ENCODE results near the gene SHH.
"Not testable (repeated sequence)": the region's sequence is repeated elsewhere in the genome, so short reads cannot be mapped to it uniquely, and the experiment has no call there.

The SHH gene

DNA sequence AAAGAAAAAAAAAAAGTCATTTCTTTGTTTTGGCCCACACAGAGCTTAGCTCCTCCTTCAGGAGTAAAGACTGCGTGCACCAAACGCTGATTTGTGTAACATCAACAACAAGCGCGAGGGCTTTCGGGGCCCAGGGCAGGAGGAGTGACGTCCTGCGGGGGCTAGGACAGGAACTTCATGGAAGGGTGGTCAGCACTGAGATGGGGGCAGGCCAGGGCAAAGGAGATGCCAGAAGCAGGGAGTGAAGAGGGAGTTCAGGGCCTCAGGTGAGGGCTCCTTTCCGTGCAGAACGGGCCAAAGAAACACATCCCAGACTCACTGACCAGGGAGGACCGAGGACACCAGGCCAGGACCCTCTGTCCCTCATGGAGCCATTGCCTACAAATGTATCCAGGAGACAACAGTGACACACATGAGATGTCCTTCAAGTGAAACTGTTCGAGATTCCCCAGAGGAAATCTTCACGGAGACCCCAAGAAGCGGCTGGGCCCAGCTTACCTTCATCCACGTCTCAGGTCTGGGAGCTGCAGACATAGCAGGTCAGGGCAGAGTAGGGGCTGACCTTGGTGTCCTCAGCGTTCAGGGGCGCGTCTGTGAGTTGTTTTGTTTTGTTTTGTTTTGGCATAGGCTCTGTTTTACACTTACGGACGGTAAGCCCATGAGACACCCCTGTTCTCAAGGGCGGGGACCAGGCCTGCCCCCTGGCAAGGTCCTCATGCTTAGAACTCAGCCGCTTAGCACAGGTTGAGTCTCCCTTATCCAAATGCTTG, 30.4 kb upstream of the SHH start:
- DNase-seq (ENCODE audit: low read depth in 3 of 3), result no peak

- no peak for DNase-seq (ENCODE audit: low read depth in 3 of 3)
Measured at GRCh38 chr7:155840909-155841308, 28.6 kb upstream of the SHH start.

GRCh38 chr7:155840262-155840885, 28.1 kb upstream of the SHH start:
- DNase-seq (ENCODE audit: low read depth in 3 of 3), result no peak

GRCh38 chr7:155839461-155839860, 27.2 kb upstream of the SHH start:
- no peak for DNase-seq (ENCODE audit: low read depth in 3 of 3)

DNA sequence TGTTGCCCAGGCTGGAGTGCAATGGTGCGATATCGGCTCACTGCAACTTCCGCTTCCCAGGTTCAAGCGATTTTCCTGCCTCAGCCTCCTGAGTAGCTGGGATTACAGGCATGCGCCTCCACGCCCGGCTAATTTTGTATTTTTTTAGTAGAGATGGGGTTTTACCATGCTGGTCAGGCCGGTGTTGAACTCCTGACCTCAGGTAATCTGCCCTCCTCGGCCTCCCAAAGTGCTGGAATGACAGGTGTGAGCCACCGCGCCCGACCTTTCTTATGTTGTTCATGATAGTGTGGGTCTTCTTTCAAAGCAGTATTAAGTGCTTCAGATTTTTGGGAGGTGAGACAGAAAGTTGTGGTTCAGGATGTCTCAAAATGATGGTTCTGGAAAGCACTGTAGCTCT, 26.0 kb upstream of the SHH start:
- DNase-seq (ENCODE audit: low read depth in 3 of 3), result not testable (repeated sequence)

- DNase-seq (ENCODE audit: low read depth in 3 of 3), result no peak
Measured at GRCh38 chr7:155837126-155837479, 24.8 kb upstream of the SHH start.

- DNase-seq (ENCODE audit: low read depth in 3 of 3), result no peak
Measured at GRCh38 chr7:155836216-155837125, 24.2 kb upstream of the SHH start.

DNA sequence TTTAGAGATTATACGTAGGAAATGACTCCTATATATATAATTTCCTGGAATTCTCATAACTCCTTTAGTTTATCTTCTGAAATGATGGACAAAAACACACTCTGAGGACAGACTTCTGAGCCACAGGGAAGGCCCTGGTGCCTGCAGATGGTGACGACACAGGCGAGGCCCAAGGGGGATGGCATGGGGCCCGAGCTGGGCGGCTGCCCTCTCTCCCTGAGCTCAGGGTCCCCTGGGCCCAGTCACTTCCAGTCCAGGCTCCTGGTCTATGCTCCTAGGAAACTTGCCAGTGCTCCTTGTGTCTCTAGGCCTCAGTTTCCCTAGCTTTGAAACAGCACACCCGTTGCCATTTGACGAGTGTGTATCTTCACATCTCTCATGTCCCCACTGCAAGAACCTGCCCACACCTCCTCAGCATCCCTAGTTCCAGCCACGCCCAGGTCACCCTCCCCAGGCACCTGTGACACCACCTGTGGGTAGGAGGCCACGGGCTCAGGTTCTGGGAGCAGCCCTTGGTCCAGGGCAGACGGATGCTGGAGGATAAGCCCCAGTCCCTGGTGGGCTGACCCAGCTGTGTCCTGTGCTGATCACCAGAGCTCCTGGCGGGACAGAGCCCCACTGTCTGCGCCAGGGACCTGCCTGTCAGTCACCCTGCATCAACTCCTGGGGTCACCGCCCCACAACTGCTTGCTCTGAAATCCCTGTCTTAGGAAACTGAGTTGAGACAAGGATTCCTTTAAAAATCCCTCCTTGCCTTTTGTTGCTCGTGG, 23.4 kb upstream of the SHH start:
- no peak for DNase-seq (ENCODE audit: low read depth in 3 of 3)

DNA sequence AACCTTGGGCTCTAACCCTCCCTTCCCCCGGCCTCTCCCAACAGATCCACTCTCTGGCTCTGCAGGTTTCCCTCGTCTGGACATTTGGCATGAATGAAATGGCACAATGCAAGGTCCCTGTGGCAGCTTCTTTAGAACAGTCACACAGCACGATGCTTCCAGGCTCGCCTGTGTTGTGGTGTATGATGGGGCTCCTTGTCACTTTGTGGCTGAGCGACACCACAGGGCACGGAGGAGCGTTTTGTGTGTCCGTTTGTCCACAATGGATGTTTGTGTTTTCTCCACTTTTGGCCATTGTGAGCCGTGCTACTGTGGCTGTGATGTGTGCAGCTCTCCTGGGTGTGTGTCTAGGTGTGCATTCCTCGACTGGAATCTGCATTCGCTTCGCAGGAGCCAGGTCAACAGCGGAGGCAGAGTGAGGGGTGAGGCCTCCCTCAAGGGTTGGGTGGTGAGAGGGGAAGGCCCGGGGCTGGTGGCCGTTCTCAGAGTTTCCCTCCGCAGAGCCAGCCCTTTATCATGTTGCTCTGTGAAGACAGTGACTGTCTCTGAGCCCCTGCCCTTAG, 22.3 kb upstream of the SHH start:
- DNase-seq (ENCODE audit: low read depth in 3 of 3), result no peak

GRCh38 chr7:155833651-155834050, 21.4 kb upstream of the SHH start:
- no peak for DNase-seq (ENCODE audit: low read depth in 3 of 3)

GRCh38 chr7:155832581-155832981, 20.3 kb upstream of the SHH start:
- DNase-seq (ENCODE audit: low read depth in 3 of 3), result no peak

- DNase-seq (ENCODE audit: low read depth in 3 of 3), result no peak
Measured at GRCh38 chr7:155831807-155832524, 19.7 kb upstream of the SHH start.

DNA sequence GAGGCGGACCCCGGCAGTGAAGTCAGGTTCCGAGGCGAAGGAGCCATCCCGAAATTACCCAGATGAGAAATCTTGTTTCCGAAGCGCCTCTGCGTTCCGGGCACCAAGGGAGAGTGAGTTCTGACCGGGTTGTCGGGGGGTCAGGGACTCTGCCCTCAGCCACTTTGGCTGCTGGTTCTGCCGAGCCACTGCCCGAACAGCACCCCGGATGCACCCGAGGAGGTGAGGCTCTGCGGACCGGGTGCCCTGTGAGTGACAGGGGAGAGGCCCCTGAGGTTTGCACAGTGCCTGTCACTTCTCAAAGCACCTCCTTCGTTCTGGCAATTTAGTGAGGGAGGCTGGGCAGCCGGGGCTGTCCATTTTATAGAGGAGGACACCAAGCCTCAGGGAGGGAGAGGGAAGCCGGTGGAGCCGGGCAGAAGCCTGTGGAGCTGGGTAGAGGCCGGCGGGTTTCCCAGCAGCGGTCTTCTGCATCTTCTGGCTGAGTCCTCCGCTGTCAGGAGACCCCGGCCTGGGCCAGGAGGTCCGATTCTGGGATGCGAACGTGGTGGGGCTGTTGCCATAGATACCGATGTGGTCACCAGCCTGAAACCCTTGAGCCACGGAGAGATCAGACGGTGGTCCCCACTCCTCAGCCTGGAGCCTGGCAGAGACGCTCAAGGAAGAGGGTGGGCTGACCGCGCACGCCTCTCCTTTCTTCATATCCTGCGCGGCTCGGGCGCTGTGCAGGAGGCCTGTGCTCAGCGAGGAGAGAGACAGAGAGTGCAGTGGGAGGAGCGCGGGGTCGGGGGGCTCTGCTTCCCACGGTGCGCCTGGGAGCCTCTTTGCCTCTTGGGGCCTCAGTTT, 18.9 kb upstream of the SHH start:
- no peak for DNase-seq (ENCODE audit: low read depth in 3 of 3)

- DNase-seq (ENCODE audit: low read depth in 3 of 3), result no peak
Measured at GRCh38 chr7:155829796-155830470, 17.7 kb upstream of the SHH start.

DNA sequence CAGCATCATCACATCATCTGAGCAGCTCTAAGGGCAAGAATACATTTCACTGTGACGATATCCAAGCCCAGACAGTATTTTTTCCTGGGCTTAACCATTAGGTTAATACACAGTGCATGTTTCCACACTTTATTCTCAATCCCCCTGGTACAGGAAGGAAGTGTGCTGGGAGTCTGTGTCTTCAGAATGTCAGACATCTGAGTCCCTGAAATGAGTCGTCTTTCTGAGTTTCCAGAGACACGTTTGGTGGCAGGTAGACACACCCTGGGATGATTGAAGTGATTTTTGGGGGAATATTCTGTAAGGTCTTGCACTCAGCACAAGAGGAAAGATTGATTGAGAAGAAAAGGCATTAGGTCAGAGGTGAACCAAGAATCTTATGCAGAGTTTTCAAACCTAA, 13.1 kb upstream of the SHH start:
- no peak for DNase-seq (ENCODE audit: low read depth in 3 of 3)

- no peak for DNase-seq (ENCODE audit: low read depth in 3 of 3)
Measured at GRCh38 chr7:155824227-155824886, 12.1 kb upstream of the SHH start.

- no peak for DNase-seq (ENCODE audit: low read depth in 3 of 3)
Measured at GRCh38 chr7:155821851-155822250, 9.6 kb upstream of the SHH start.

DNA sequence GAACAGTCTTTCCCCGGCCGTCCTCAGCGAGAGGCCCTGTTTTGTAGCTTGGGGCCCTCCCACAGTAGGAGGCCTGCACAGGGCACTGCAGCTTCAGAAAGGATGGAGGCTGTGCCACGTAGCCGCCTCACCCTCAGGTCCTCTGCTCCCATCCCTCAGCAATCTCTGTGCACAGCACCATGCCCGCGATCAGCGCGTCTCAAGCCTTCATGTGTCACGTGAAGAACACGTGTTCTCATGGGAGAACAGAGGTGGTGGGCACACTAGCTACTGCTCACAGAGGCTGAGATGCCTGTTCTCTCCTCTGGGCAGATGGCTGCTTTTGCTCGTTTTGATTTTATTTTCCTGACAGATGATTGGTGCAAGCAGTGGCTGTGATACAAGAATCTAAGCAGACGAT, 8.5 kb upstream of the SHH start:
- DNase-seq (ENCODE audit: low read depth in 3 of 3), result no peak

- no peak for DNase-seq (ENCODE audit: low read depth in 3 of 3)
Measured at GRCh38 chr7:155820246-155820645, 8.0 kb upstream of the SHH start.
